ENCODE data around the gene CLEC20A.

GRCh38 chr1:178502856-178503255, 6.1 kb upstream of the CLEC20A start:
- no peak for TF ChIP-seq SUZ12 (IDR thresholded peaks at IDR 0.05; ENCODE audit: low read length)
- no peak for TF ChIP-seq CTCF (IDR thresholded peaks at IDR 0.05; ENCODE audit: control extremely low read depth in 1 of 3, insufficient read depth in 1 of 3, low read depth in 1 of 3, low read length in 3 of 3)

Measured in H1 (cell line).